Measurements from ENCODE around the gene POTEF.
"Not testable (repeated sequence)": the region's sequence is repeated elsewhere in the genome, so short reads cannot be mapped to it uniquely, and the experiment has no call there.

The POTEF gene

GRCh38 chr2:130152816-130153595 lies 24.0 kb upstream of the POTEF start:
- DNase-seq (ENCODE audit: low spot score): no peak

GRCh38 chr2:130152136-130152815 lies 23.3 kb upstream of the POTEF start:
- not testable (repeated sequence) for DNase-seq (ENCODE audit: low spot score)

- not testable (repeated sequence) for DNase-seq (ENCODE audit: low spot score)
Observed at GRCh38 chr2:130151145-130151512, 22.1 kb upstream of the POTEF start.

GRCh38 chr2:130150181-130151144 lies 21.4 kb upstream of the POTEF start:
- no peak for DNase-seq (ENCODE audit: low spot score)

GRCh38 chr2:130148515-130148914 lies 19.5 kb upstream of the POTEF start:
- DNase-seq (ENCODE audit: low spot score): not testable (repeated sequence)

GRCh38 chr2:130145006-130145414 lies 16.0 kb upstream of the POTEF start, which contains the start of gene CCDC74B:
TSS of gene CCDC74B (minus strand) at chr2:130145112. CDS start at chr2:130144996, 116 bp downstream.
- DNase-seq (ENCODE audit: low spot score): peak; percentile 63

GRCh38 chr2:130143266-130144039 lies 14.4 kb upstream of the POTEF start:
- not testable (repeated sequence) for DNase-seq (ENCODE audit: low spot score)

GRCh38 chr2:130142396-130143265 lies 13.6 kb upstream of the POTEF start:
- not testable (repeated sequence) for DNase-seq (ENCODE audit: low spot score)

- not testable (repeated sequence) for DNase-seq (ENCODE audit: low spot score)
Observed at GRCh38 chr2:130141645-130142370, 12.8 kb upstream of the POTEF start.

- DNase-seq (ENCODE audit: low spot score): not testable (repeated sequence)
Observed at GRCh38 chr2:130141002-130141401, 12.0 kb upstream of the POTEF start.

GRCh38 chr2:130140516-130140915 lies 11.5 kb upstream of the POTEF start:
- DNase-seq (ENCODE audit: low spot score): not testable (repeated sequence)

GRCh38 chr2:130139331-130140280 lies 10.6 kb upstream of the POTEF start:
- not testable (repeated sequence) for DNase-seq (ENCODE audit: low spot score)

- not testable (repeated sequence) for DNase-seq (ENCODE audit: low spot score)
Observed at GRCh38 chr2:130138841-130139251, 9.8 kb upstream of the POTEF start.

GRCh38 chr2:130138326-130138725 lies 9.3 kb upstream of the POTEF start:
- not testable (repeated sequence) for DNase-seq (ENCODE audit: low spot score)

GRCh38 chr2:130137118-130137517 lies 8.1 kb upstream of the POTEF start:
- not testable (repeated sequence) for DNase-seq (ENCODE audit: low spot score)

- DNase-seq (ENCODE audit: low spot score): not testable (repeated sequence)
Observed at GRCh38 chr2:130136546-130136945, 7.5 kb upstream of the POTEF start.

GRCh38 chr2:130135692-130136541 lies 6.9 kb upstream of the POTEF start:
- no peak for DNase-seq (ENCODE audit: low spot score)

Data from CD4-positive, alpha-beta T cell treated with Interleukin-2 at 100 ng/mL for 4 hours (primary cell).